Neural cell (in vitro differentiated cells): ENCODE data around the gene AKR1A1. TPM values are rescaled to one million over a fixed set of nuclear protein-coding genes. Genes with fewer than 3 reads are reported as not detected.

Experiments
- H2AFZ ChIP-seq: fragments of 200-600, 300-800 bp; sonication (generic), shearing (Covaris generic); 2 replicates; pipeline ENCODE4 v1.6.0; 2014; ENCODE audit warnings: low read depth, mild to moderate bottlenecking, antibody characterized with exemption, low read length, moderate library complexity
- H3F3A ChIP-seq: fragments of 200-600 bp; shearing (Covaris generic); 2 replicates; pipeline ENCODE4 v1.6.1; 2016; ENCODE audit warnings: mild to moderate bottlenecking, moderate library complexity, mixed read lengths, antibody characterized with exemption, low read length; ENCODE audit not compliant: insufficient read depth, poor library complexity, severe bottlenecking
- H3K27ac ChIP-seq: fragments of 200-600, 300-800 bp; sonication (generic), shearing (Covaris generic); 2 replicates; pipeline ENCODE4 v1.5.1; 2014; ENCODE audit warnings: mild to moderate bottlenecking, low read length, moderate library complexity
- H3K27me3 ChIP-seq: fragments of 300-800, 200-600 bp; sonication (generic), shearing (Covaris generic); 2 replicates; pipeline ENCODE4 v1.6.0; 2014; ENCODE audit warnings: mild to moderate bottlenecking, low read depth, low read length, moderate library complexity; ENCODE audit not compliant: insufficient read depth
- H3K36me3 ChIP-seq: fragments of 300-800, 200-600 bp; sonication (generic), shearing (Covaris generic); 2 replicates; pipeline ENCODE4 v1.5.1; 2014; ENCODE audit warnings: mild to moderate bottlenecking, antibody characterized with exemption, low read length, moderate library complexity; ENCODE audit not compliant: insufficient read depth
- H3K4me2 ChIP-seq: fragments of 300-800, 200-600 bp; sonication (generic), shearing (Covaris generic); 2 replicates; pipeline ENCODE4 v1.6.0; 2014; ENCODE audit warnings: mild to moderate bottlenecking, low read length
- H3K4me3 ChIP-seq: fragments of 300-800, 200-600 bp; sonication (generic), shearing (Covaris generic); 2 replicates; pipeline ENCODE4 v1.5.1; 2014; ENCODE audit warnings: mild to moderate bottlenecking, low read length, moderate library complexity
- H3K79me2 ChIP-seq: fragments of 200-600 bp; shearing (Covaris generic); replicated peaks from 2 replicates; pipeline ENCODE4 v1.6.0; 2014; ENCODE audit warnings: mild to moderate bottlenecking, low read length, moderate library complexity; ENCODE audit not compliant: insufficient read depth
- H3K9ac ChIP-seq: fragments of 300-800, 200-600 bp; sonication (generic), shearing (Covaris generic); 2 replicates; pipeline ENCODE4 v1.6.1; 2016; ENCODE audit warnings: mild to moderate bottlenecking, low read length, mixed read lengths
- H3K9me2 ChIP-seq: fragments of 200-600 bp; shearing (Covaris generic); 2 replicates; pipeline ENCODE4 v1.6.1; 2016; ENCODE audit warnings: mild to moderate bottlenecking, low read length, mixed read lengths; ENCODE audit not compliant: insufficient read depth
- H3K9me3 ChIP-seq: fragments of 200-600, 300-800 bp; sonication (generic), shearing (Covaris generic); 2 replicates; pipeline ENCODE4 v1.6.1; 2016; ENCODE audit warnings: mild to moderate bottlenecking, mixed run types, low read length, moderate library complexity, mixed read lengths
- H4K20me1 ChIP-seq: fragments of 200-600 bp; shearing (Covaris generic); 2 replicates; pipeline ENCODE4 v1.6.1; 2016; ENCODE audit warnings: mild to moderate bottlenecking, mixed run types; ENCODE audit not compliant: insufficient read depth
- EP300 ChIP-seq: fragments of 450-650 bp; conservative IDR thresholded peaks from 2 replicates; pipeline ENCODE4 v1.6.1; 2014; ENCODE audit warnings: antibody characterized with exemption, mild to moderate bottlenecking, moderate library complexity; ENCODE audit not compliant: poor library complexity, severe bottlenecking
- EZH2 ChIP-seq: fragments of 200-600, 300-800 bp; shearing (Covaris generic), sonication (generic); IDR thresholded peaks from 2 replicates; pipeline ENCODE4 v1.6.1; 2014; ENCODE audit warnings: antibody characterized with exemption, low read length, borderline replicate concordance, mild to moderate bottlenecking; ENCODE audit not compliant: insufficient read depth, poor library complexity, severe bottlenecking
- MXI1 ChIP-seq: fragments of 450-650 bp; conservative IDR thresholded peaks from 2 replicates; pipeline ENCODE4 v1.6.1; 2014; ENCODE audit warnings: antibody characterized with exemption, mild to moderate bottlenecking; ENCODE audit not compliant: poor library complexity, severe bottlenecking
- POLR2AphosphoS5 ChIP-seq: IDR thresholded peaks from 2 replicates; pipeline ENCODE4 v1.6.1; 2012
- RAD21 ChIP-seq: fragments of 450-650 bp; conservative IDR thresholded peaks from 2 replicates; pipeline ENCODE4 v1.6.1; 2014; ENCODE audit warnings: antibody characterized with exemption, mild to moderate bottlenecking, moderate library complexity
- REST ChIP-seq: IDR thresholded peaks from 2 replicates; pipeline ENCODE4 v1.6.1; 2012; ENCODE audit warnings: borderline replicate concordance
- SMC3 ChIP-seq: fragments of 450-650 bp; conservative IDR thresholded peaks from 2 replicates; pipeline ENCODE4 v1.6.1; 2014; ENCODE audit warnings: antibody characterized with exemption, mild to moderate bottlenecking, moderate library complexity; ENCODE audit not compliant: poor library complexity
- TAF1 ChIP-seq: IDR thresholded peaks from 2 replicates; pipeline ENCODE4 v1.6.1; 2012; ENCODE audit warnings: low read depth
- polyA plus RNA-seq: library from polyadenylated mRNA; depleted of rRNA; stranded (reverse); fragments of >200 nt; gene quantifications from 2 replicates; pipeline ENCODE4 v1.2.3, GENCODE V29; 2014
- TF ChIP-seq, protein P1 (sequence below): fragments of 450-650 bp; IDR thresholded peaks from 2 replicates; pipeline ENCODE4 v1.5.1; 2014; ENCODE audit warnings: antibody characterized with exemption, mild to moderate bottlenecking, moderate library complexity; ENCODE audit not compliant: poor library complexity, severe bottlenecking

Gene AKR1A1
- polyA plus RNA-seq, 1 donor from 2014 or later: 170 TPM

DNA sequence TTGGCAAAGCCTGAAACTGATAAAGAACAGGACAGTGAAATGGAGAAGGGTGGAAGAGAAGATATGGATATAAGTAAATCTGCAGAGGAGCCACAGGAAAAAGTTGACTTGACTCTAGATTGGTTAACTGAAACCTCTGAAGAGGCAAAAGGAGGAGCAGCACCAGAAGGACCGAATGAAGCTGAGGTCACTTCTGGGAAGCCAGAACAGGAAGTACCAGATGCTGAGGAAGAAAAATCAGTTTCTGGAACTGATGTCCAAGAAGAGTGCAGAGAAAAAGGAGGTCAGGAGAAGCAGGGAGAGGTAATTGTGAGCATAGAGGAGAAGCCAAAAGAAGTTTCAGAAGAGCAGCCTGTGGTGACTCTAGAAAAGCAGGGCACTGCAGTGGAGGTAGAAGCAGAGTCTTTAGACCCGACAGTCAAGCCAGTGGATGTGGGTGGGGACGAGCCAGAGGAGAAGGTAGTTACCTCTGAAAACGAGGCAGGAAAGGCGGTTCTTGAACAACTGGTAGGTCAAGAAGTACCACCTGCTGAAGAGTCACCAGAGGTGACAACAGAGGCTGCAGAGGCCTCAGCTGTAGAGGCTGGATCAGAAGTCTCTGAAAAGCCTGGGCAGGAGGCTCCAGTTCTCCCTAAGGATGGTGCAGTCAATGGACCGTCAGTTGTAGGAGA, 56.9 kb downstream of the AKR1A1 start:
- H3K27me3 ChIP-seq: no peaks in the 10 kb centered on the region
- no peak overlapping the region for H2AFZ ChIP-seq
- H3K4me3 ChIP-seq: no peak overlapping the region
- TF ChIP-seq EZH2 (no peak), TAF1 (no peak), MXI1 (no peak), EP300 (no peak), SMC3 (no peak)
- TF ChIP-seq, protein P1, sequence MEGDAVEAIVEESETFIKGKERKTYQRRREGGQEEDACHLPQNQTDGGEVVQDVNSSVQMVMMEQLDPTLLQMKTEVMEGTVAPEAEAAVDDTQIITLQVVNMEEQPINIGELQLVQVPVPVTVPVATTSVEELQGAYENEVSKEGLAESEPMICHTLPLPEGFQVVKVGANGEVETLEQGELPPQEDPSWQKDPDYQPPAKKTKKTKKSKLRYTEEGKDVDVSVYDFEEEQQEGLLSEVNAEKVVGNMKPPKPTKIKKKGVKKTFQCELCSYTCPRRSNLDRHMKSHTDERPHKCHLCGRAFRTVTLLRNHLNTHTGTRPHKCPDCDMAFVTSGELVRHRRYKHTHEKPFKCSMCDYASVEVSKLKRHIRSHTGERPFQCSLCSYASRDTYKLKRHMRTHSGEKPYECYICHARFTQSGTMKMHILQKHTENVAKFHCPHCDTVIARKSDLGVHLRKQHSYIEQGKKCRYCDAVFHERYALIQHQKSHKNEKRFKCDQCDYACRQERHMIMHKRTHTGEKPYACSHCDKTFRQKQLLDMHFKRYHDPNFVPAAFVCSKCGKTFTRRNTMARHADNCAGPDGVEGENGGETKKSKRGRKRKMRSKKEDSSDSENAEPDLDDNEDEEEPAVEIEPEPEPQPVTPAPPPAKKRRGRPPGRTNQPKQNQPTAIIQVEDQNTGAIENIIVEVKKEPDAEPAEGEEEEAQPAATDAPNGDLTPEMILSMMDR: no peak
- H3K9me2 ChIP-seq: no peaks in the 10 kb centered on the region
- H3K4me2 ChIP-seq: no peak overlapping the region
- H3K36me3 ChIP-seq: peaks cover 8% of the 10 kb centered on the region
- no peak overlapping the region for H3K9ac ChIP-seq
- no peaks in the 10 kb centered on the region for H3F3A ChIP-seq
- H3K79me2 ChIP-seq: peaks cover 6% of the 10 kb centered on the region
- no peak overlapping the region for H3K27ac ChIP-seq
- H3K9me3 ChIP-seq: no peaks in the 10 kb centered on the region
- H4K20me1 ChIP-seq: no peaks in the 10 kb centered on the region

- peaks cover 6% of the 10 kb centered on the region for H3K79me2 ChIP-seq
- H3K36me3 ChIP-seq: peaks cover 8% of the 10 kb centered on the region
- H3K9ac ChIP-seq: no peak overlapping the region
- H3K9me3 ChIP-seq: no peaks in the 10 kb centered on the region
- H3K9me2 ChIP-seq: no peaks in the 10 kb centered on the region
- no peak overlapping the region for H3K4me2 ChIP-seq
- no peak overlapping the region for H3K4me3 ChIP-seq
- TF ChIP-seq RAD21 (no peak), EZH2 (no peak), EP300 (no peak), MXI1 (no peak), POLR2AphosphoS5 (no peak), TAF1 (no peak)
- H3K27me3 ChIP-seq: no peaks in the 10 kb centered on the region
- H2AFZ ChIP-seq: no peak overlapping the region
- no peaks in the 10 kb centered on the region for H3F3A ChIP-seq
- no peak overlapping the region for H3K27ac ChIP-seq
- H4K20me1 ChIP-seq: no peaks in the 10 kb centered on the region
Measured at GRCh38 chr1:45608175-45609156, 57.8 kb downstream of the AKR1A1 start.

GRCh38 chr1:45610589-45611226, 60.1 kb downstream of the AKR1A1 start:
- no peaks in the 10 kb centered on the region for H3K27me3 ChIP-seq
- H3K79me2 ChIP-seq: peaks cover 3% of the 10 kb centered on the region
- no peaks in the 10 kb centered on the region for H3K9me3 ChIP-seq
- H3K36me3 ChIP-seq: no peaks in the 10 kb centered on the region
- H3K4me3 ChIP-seq: no peak overlapping the region
- TF ChIP-seq RAD21: no peak
- TF ChIP-seq TAF1: no peak
- TF ChIP-seq REST: no peak
- no peak for TF ChIP-seq SMC3
- no peak for TF ChIP-seq EZH2
- TF ChIP-seq, protein P1: no peak
- no peak for TF ChIP-seq POLR2AphosphoS5
- TF ChIP-seq MXI1: no peak
- no peak for TF ChIP-seq EP300
- no peak overlapping the region for H3K9ac ChIP-seq
- H4K20me1 ChIP-seq: no peaks in the 10 kb centered on the region
- H2AFZ ChIP-seq: no peak overlapping the region
- no peak overlapping the region for H3K4me2 ChIP-seq
- H3K27ac ChIP-seq: no peak overlapping the region
- no peaks in the 10 kb centered on the region for H3K9me2 ChIP-seq
- no peaks in the 10 kb centered on the region for H3F3A ChIP-seq
